ENCODE results near the gene EZH2. TPM values are rescaled to one million over a fixed set of nuclear protein-coding genes. Genes with fewer than 3 reads are reported as not detected.

EZH2 gene
- total RNA-seq, 4 donors from 2014 or later: 6.0 to 17.3 (median 7.2) TPM

DNA sequence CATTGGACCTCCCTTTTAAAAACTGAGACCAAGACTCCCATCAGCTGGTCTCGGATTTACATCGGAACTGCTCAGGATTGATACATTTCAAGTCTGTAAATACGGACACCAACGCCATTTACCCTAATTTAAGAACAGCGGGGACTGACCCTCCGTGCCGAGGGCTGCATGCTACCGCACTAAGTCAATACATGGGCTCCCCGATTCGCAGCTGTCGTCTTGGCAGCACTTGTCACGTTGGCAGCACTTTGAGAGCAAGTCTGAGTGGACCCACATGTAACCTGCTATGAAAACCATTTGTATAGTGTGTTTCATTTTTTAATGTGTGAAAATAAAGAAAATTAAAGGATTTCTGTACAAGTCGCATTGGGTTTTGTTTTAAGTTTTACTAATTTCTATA lies 83.4 kb downstream of the EZH2 start:
- intact Hi-C loops (cut with DNase I; ENCODE audit: low total_unique reads) (no loop called here), in situ Hi-C loops (cut with MboI; ENCODE audit: low pct_ligation_motif_present in 1 of 4, low pct_unique_long_range_greater_than_20kb in 1 of 4, low sequenced_read_pairs in 3 of 4) (no loop called here)
- Histone ChIP-seq H3K4me3 (no peak overlapping the region), H3K27me3 (no peaks in the 10 kb centered on the region), H3K4me1 (no peaks in the 10 kb centered on the region), H3K9me3 (no peaks in the 10 kb centered on the region), H3K36me3 (peaks cover 0 to 53% (median 22%) of the 10 kb centered on the region in 4 donors), H3K27ac (no peak overlapping the region)
- DNase-seq: no peak
- WGBS, 2 donors (ENCODE audit: low coverage in 1 of 2): 91 to 93% methylated on average over 12 to 13 of the region's 13 CpGs
- TF ChIP-seq, protein P1, sequence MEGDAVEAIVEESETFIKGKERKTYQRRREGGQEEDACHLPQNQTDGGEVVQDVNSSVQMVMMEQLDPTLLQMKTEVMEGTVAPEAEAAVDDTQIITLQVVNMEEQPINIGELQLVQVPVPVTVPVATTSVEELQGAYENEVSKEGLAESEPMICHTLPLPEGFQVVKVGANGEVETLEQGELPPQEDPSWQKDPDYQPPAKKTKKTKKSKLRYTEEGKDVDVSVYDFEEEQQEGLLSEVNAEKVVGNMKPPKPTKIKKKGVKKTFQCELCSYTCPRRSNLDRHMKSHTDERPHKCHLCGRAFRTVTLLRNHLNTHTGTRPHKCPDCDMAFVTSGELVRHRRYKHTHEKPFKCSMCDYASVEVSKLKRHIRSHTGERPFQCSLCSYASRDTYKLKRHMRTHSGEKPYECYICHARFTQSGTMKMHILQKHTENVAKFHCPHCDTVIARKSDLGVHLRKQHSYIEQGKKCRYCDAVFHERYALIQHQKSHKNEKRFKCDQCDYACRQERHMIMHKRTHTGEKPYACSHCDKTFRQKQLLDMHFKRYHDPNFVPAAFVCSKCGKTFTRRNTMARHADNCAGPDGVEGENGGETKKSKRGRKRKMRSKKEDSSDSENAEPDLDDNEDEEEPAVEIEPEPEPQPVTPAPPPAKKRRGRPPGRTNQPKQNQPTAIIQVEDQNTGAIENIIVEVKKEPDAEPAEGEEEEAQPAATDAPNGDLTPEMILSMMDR (IDR thresholded peaks at IDR 0.05): no peak
- TF ChIP-seq POLR2AphosphoS5 (IDR thresholded peaks at IDR 0.05): no peak
- no peak for TF ChIP-seq EP300 (IDR thresholded peaks at IDR 0.05; ENCODE audit: low read depth)
- TF ChIP-seq POLR2A (IDR thresholded peaks at IDR 0.05): no peak

GRCh38 chr7:148799893-148800555 lies 84.1 kb downstream of the EZH2 start:
- peaks cover 0 to 55% (median 22%) of the 10 kb centered on the region in 4 donors for H3K36me3 ChIP-seq

GRCh38 chr7:148796841-148797240 lies 87.2 kb downstream of the EZH2 start:
- no peak for DNase-seq
- no peak overlapping the region for H3K4me3 ChIP-seq
- H3K36me3 ChIP-seq: peaks cover 0 to 81% (median 32%) of the 10 kb centered on the region in 4 donors
- no peaks in the 10 kb centered on the region for H3K27me3 ChIP-seq
- H3K4me1 ChIP-seq: no peaks in the 10 kb centered on the region
- H3K9me3 ChIP-seq: no peaks in the 10 kb centered on the region
- intact Hi-C loops (cut with DNase I; ENCODE audit: low total_unique reads): no loop called here
- no peak overlapping the region for H3K27ac ChIP-seq
- in situ Hi-C loops (cut with MboI; ENCODE audit: low pct_ligation_motif_present in 1 of 4, low pct_unique_long_range_greater_than_20kb in 1 of 4, low sequenced_read_pairs in 3 of 4): no loop called here
- WGBS, 2 donors (ENCODE audit: low coverage in 1 of 2): 80 to 85% methylated on average over 3 to 10 of the region's 10 CpGs
- TF ChIP-seq EP300 (IDR thresholded peaks at IDR 0.05; ENCODE audit: low read depth): no peak

More at GRCh38 chr7:148799893-148800555, 84.1 kb downstream of the EZH2 start:
- no peaks in the 10 kb centered on the region for H3K9me3 ChIP-seq
- intact Hi-C loops (cut with DNase I; ENCODE audit: low total_unique reads): no loop called here
- H3K27me3 ChIP-seq: no peaks in the 10 kb centered on the region
- DNase-seq: no peak
- no peak for TF ChIP-seq EP300 (IDR thresholded peaks at IDR 0.05; ENCODE audit: low read depth)
- TF ChIP-seq POLR2AphosphoS5 (IDR thresholded peaks at IDR 0.05): no peak
- no peak for TF ChIP-seq POLR2A (IDR thresholded peaks at IDR 0.05)
- TF ChIP-seq, protein P1 (IDR thresholded peaks at IDR 0.05): no peak
- WGBS, 2 donors (ENCODE audit: low coverage in 1 of 2): 82 to 92% methylated on average over 3 to 10 of the region's 10 CpGs
- H3K4me1 ChIP-seq: no peaks in the 10 kb centered on the region
- no peak overlapping the region for H3K27ac ChIP-seq
- H3K4me3 ChIP-seq: no peak overlapping the region
- in situ Hi-C loops (cut with MboI; ENCODE audit: low pct_ligation_motif_present in 1 of 4, low pct_unique_long_range_greater_than_20kb in 1 of 4, low sequenced_read_pairs in 3 of 4): no loop called here

DNA sequence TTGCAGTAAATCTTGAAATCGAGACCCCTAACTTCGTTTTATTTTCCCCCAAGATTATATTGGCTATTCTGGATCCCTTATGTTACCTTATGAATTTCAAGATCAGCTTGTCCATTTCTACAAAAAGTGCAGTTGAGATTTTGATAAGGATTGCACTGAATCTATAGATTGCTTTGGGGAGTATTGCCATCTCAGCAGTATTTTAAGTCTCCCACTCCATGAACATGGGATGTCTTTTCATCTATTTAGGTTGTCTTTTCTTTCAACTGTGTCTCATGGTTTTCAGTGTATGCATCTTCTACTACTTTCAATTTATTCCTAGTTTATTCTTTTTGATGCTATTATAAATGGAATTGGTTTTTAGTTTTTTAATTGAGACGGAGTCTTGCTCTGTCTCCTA lies 89.6 kb downstream of the EZH2 start:
- WGBS, 2 donors (ENCODE audit: low coverage in 1 of 2): 97 to 99% methylated on average over 3 of the region's 3 CpGs
- Histone ChIP-seq H3K36me3 (peaks cover 0 to 79% (median 30%) of the 10 kb centered on the region in 4 donors), H3K27ac (no peak overlapping the region), H3K27me3 (no peaks in the 10 kb centered on the region), H3K9me3 (no peaks in the 10 kb centered on the region), H3K4me1 (no peaks in the 10 kb centered on the region), H3K4me3 (no peak overlapping the region)
- DNase-seq: no peak
- in situ Hi-C loops (cut with MboI; ENCODE audit: low pct_ligation_motif_present in 1 of 4, low pct_unique_long_range_greater_than_20kb in 1 of 4, low sequenced_read_pairs in 3 of 4) (no loop called here), intact Hi-C loops (cut with DNase I; ENCODE audit: low total_unique reads) (no loop called here)
- no peak for TF ChIP-seq POLR2A (IDR thresholded peaks at IDR 0.05)
- TF ChIP-seq POLR2AphosphoS5 (IDR thresholded peaks at IDR 0.05): no peak
- TF ChIP-seq, protein P1 (IDR thresholded peaks at IDR 0.05): no peak
- no peak for TF ChIP-seq EP300 (IDR thresholded peaks at IDR 0.05; ENCODE audit: low read depth)

Data from transverse colon (tissue), 4 donors.